Measurements from ENCODE around the gene LUZP2. TPM values are rescaled to one million over a fixed set of nuclear protein-coding genes. Genes with fewer than 3 reads are reported as not detected.

Gene LUZP2
- total RNA-seq, 2 experiments from 2014 or later: not detected

DNA sequence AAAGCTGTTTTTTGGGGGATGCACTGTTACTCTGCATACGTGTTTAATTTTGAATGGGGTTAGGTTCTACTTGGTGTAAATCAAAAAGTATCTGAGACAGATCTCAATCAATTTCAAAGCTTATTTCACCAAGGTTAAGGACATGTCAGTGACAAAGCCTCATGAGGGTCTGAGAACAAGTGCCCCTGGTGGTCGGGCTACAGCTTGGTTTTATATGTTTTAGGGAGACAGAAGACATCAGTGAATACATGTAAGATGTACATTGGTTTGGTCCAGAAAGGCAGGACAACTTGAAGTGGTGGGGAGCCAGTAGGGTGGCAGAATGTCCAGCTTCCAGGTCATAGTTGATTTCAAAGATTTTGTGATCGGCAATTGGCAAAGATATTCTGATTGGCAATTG is 262.9 kb downstream of the LUZP2 start:
- DNase-seq: no peak
- H3K36me3 Mint-ChIP-seq (ENCODE audit: low read depth): no peaks in the 10 kb centered on the region
- H3K27ac Mint-ChIP-seq: no peak overlapping the region
- Histone ChIP-seq H3K4me1 (ENCODE audit: insufficient read depth, low read length) (no peaks in the 10 kb centered on the region), H3K9me3 (ENCODE audit: control insufficient read depth in 1 of 2, insufficient read depth in 1 of 2, low read length in 2 of 2) (peaks cover 0 to 1% of the 10 kb centered on the region in 2 experiments), H3K27me3 (ENCODE audit: control insufficient read depth in 1 of 2, insufficient read depth in 2 of 2, low read length in 2 of 2) (no peaks in the 10 kb centered on the region), H3K27ac (ENCODE audit: low read depth in 1 of 2, low read length in 2 of 2) (no peak overlapping the region), H3K36me3 (ENCODE audit: insufficient read depth, low read length) (no peaks in the 10 kb centered on the region), H3K4me3 (ENCODE audit: low read length) (no peak overlapping the region)
- H3K4me1 Mint-ChIP-seq (ENCODE audit: low read depth): no peaks in the 10 kb centered on the region
- TF ChIP-seq, protein P1, sequence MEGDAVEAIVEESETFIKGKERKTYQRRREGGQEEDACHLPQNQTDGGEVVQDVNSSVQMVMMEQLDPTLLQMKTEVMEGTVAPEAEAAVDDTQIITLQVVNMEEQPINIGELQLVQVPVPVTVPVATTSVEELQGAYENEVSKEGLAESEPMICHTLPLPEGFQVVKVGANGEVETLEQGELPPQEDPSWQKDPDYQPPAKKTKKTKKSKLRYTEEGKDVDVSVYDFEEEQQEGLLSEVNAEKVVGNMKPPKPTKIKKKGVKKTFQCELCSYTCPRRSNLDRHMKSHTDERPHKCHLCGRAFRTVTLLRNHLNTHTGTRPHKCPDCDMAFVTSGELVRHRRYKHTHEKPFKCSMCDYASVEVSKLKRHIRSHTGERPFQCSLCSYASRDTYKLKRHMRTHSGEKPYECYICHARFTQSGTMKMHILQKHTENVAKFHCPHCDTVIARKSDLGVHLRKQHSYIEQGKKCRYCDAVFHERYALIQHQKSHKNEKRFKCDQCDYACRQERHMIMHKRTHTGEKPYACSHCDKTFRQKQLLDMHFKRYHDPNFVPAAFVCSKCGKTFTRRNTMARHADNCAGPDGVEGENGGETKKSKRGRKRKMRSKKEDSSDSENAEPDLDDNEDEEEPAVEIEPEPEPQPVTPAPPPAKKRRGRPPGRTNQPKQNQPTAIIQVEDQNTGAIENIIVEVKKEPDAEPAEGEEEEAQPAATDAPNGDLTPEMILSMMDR (IDR thresholded peaks at IDR 0.05): no peak
- POLR2A ChIA-PET: no interaction called here
- H3K27me3 Mint-ChIP-seq: no peaks in the 10 kb centered on the region
- no peak overlapping the region for H3K4me3 Mint-ChIP-seq
- CTCF ChIA-PET: no interaction called here
- no peak for ATAC-seq (ENCODE audit: poor library complexity)
- intact Hi-C loops (cut with DNase I, micrococcal nuclease): no loop called here
- H3K9me3 Mint-ChIP-seq: no peaks in the 10 kb centered on the region

DNA sequence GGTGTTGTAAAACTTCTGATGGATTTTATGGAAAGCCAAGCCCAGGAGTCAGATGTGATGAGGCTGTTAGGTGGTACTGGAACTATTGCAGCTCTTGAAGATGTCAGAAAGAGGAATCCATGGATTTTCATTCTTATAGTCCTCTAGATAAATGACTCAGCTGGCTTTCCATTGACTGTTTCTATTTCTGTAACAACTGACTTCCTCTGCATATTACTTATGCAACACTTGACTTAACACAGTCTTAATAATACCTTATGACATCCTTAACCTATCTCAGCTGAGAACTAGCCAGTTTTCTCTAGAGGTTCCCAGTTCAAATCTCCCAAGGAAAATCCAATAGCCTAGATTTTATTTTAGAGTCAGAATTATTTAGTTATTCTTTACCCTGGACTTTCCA is 263.8 kb downstream of the LUZP2 start:
- ChIA-PET CTCF (no interaction called here), POLR2A (no interaction called here)
- H3K4me1 ChIP-seq (ENCODE audit: insufficient read depth, low read length): no peaks in the 10 kb centered on the region
- Mint-ChIP-seq H3K27ac (no peak overlapping the region), H3K36me3 (ENCODE audit: low read depth) (no peaks in the 10 kb centered on the region), H3K27me3 (no peaks in the 10 kb centered on the region), H3K9me3 (no peaks in the 10 kb centered on the region), H3K4me1 (ENCODE audit: low read depth) (no peaks in the 10 kb centered on the region), H3K4me3 (no peak overlapping the region)
- ATAC-seq (ENCODE audit: poor library complexity) (no peak), DNase-seq (no peak)
- H3K27me3 ChIP-seq (ENCODE audit: control insufficient read depth in 1 of 2, insufficient read depth in 2 of 2, low read length in 2 of 2): no peaks in the 10 kb centered on the region
- no peaks in the 10 kb centered on the region for H3K36me3 ChIP-seq (ENCODE audit: insufficient read depth, low read length)
- intact Hi-C loops (cut with DNase I, micrococcal nuclease): no loop called here
- H3K27ac ChIP-seq (ENCODE audit: low read depth in 1 of 2, low read length in 2 of 2): no peak overlapping the region
- H3K4me3 ChIP-seq (ENCODE audit: low read length): no peak overlapping the region
- TF ChIP-seq, protein P1 (IDR thresholded peaks at IDR 0.05): no peak
- H3K9me3 ChIP-seq (ENCODE audit: control insufficient read depth in 1 of 2, insufficient read depth in 1 of 2, low read length in 2 of 2): peaks cover 0 to 3% of the 10 kb centered on the region in 2 experiments

DNA sequence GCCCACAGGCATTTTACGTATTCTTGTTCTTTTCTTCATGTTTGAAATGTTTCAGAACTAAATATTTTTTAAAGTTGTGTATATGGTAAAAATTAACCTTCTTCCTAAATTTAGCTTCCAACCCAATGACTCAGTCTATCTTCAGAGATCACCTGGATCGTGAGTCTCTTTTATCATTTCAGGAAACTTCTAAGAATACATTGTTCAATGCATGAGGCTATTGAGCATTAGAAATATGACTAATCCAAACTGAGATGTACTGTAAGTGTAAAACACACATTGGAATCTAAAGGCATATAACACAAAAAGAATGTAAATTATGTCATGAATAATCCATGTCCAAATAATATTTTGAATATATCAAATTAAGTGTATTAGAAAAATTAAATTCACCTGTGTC is 265.2 kb downstream of the LUZP2 start:
- Mint-ChIP-seq H3K36me3 (ENCODE audit: low read depth) (no peaks in the 10 kb centered on the region), H3K27me3 (no peaks in the 10 kb centered on the region), H3K9me3 (peaks cover 1% of the 10 kb centered on the region), H3K4me1 (ENCODE audit: low read depth) (no peaks in the 10 kb centered on the region), H3K27ac (no peak overlapping the region), H3K4me3 (no peak overlapping the region)
- DNase-seq: no peak
- Histone ChIP-seq H3K27ac (ENCODE audit: low read depth in 1 of 2, low read length in 2 of 2) (no peak overlapping the region), H3K4me1 (ENCODE audit: insufficient read depth, low read length) (no peaks in the 10 kb centered on the region), H3K36me3 (ENCODE audit: insufficient read depth, low read length) (no peaks in the 10 kb centered on the region), H3K27me3 (ENCODE audit: control insufficient read depth in 1 of 2, insufficient read depth in 2 of 2, low read length in 2 of 2) (no peaks in the 10 kb centered on the region), H3K9me3 (ENCODE audit: control insufficient read depth in 1 of 2, insufficient read depth in 1 of 2, low read length in 2 of 2) (peaks cover 0 to 8% of the 10 kb centered on the region in 2 experiments), H3K4me3 (ENCODE audit: low read length) (no peak overlapping the region)
- POLR2A ChIA-PET: no interaction called here
- CTCF ChIA-PET: no interaction called here
- intact Hi-C loops (cut with DNase I, micrococcal nuclease): no loop called here
- TF ChIP-seq, protein P1 (IDR thresholded peaks at IDR 0.05): no peak
- ATAC-seq (ENCODE audit: poor library complexity): no peak
